Left renal pelvis (tissue), 4 donors: ENCODE data around the gene OR5K2. TPM values are rescaled to one million over a fixed set of nuclear protein-coding genes. Genes with fewer than 3 reads are reported as not detected.
A peak's percentile ranks its signal among the peaks of the same experiment; 100 is the strongest.

Experiments
- DNase-seq, 4 donors: peaks; one replicate each; pipeline ENCODE4 v3.0.0-alpha.2; 2013; ENCODE audit warnings: low read depth in 4 of 4, low spot score in 3 of 4
- polyA plus RNA-seq, 4 donors: library from polyadenylated mRNA; unstranded; fragments of 120-200 nt; gene quantifications; one replicate each; pipeline ENCODE4 v1.2.1, GENCODE V29; 2013; ENCODE audit not compliant: insufficient read length in 4 of 4

Gene OR5K2
- polyA plus RNA-seq, 4 donors: 0.29 to 0.55 (median 0.39) TPM; not detected in 1

GRCh38 chr3:98521897-98522543 is 24.5 kb downstream of the OR5K2 start:
- peak; percentile 29 to 56 (median 32) for DNase-seq

GRCh38 chr3:98522544-98523281 is 25.2 kb downstream of the OR5K2 start, which contains the start of gene CLDND1:
Gene CLDND1 (minus strand): TSS chr3:98522902. CDS start chr3:98521424, 1,478 bp downstream.
- peak; percentile 86 to 93 (median 92) for DNase-seq

DNA sequence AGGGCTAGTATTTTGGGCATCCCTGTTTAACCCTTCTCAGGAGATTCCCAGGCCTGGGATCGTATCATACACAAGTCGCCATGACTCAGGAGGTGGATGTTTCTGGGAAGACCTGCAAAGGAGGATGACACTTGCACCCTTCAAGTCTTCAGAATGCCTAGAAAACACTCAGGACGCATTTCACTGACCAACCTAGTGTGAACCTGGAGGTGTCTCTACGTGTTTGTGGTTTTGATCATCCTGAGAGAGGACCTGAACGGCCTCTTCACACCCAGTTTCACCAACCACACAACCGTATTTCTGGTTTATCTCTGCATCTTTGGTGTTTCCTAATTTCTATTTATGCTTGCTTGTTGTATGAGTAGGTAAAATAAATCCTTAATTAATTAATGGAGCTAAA is 28.0 kb downstream of the OR5K2 start:
- no peak for DNase-seq

- no peak for DNase-seq
Measured at GRCh38 chr3:98528474-98529346, 31.2 kb downstream of the OR5K2 start.

DNA sequence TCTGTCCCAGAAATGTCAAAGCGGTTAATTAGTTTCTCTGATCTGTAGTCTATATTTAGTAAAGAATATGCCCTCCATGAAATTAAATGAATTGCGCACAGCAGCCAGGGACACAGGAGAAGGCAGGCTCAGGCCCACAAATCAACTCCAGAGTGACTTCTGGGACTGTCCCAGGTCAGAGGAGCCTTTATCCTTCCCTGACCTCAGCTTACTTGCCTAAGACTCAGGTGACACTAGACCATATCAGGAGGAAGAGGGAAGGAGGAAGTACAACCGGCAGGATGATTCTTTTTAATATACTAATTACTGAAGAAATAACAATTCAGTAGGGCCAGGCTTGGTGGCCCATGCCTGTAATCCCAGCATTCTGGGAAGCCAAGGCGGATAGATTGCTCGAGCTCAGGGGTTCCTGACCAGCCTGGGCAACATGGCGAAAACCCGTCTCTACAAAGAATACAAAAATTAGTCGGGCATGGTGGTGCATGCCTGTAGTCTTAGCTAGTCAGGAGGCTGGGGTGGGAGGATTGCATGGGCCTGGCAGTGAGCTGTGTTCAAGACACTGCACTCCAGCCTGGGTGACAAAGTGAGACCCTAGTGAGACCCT is 32.5 kb downstream of the OR5K2 start:
- no peak for DNase-seq

DNA sequence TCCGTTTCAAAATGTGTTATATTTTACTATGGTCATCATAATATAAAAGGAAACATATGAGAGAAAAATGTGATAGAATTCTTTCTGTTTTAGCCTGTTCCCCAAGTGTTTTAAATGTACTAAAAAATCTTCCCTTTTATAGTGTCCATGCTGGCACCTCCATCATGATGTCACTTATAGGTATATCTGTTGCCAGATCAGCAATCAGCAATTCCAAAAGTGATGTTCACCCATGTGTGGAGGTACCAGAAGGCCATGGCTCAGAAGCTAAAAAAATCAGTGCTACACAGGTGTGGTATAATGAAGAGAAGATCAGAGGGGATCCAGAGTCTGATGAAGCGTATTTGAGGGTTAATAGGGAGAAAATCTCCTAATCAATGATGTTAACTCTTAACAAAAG is 33.2 kb downstream of the OR5K2 start:
- DNase-seq: no peak

- DNase-seq: no peak
Measured at GRCh38 chr3:98531622-98532274, 34.3 kb downstream of the OR5K2 start, which contains the start of gene GPR15. Gene GPR15 (plus strand): TSS chr3:98531978. CDS start chr3:98532034, 56 bp downstream.

- DNase-seq: no peak
Measured at GRCh38 chr3:98532275-98532637, 34.8 kb downstream of the OR5K2 start.

DNA sequence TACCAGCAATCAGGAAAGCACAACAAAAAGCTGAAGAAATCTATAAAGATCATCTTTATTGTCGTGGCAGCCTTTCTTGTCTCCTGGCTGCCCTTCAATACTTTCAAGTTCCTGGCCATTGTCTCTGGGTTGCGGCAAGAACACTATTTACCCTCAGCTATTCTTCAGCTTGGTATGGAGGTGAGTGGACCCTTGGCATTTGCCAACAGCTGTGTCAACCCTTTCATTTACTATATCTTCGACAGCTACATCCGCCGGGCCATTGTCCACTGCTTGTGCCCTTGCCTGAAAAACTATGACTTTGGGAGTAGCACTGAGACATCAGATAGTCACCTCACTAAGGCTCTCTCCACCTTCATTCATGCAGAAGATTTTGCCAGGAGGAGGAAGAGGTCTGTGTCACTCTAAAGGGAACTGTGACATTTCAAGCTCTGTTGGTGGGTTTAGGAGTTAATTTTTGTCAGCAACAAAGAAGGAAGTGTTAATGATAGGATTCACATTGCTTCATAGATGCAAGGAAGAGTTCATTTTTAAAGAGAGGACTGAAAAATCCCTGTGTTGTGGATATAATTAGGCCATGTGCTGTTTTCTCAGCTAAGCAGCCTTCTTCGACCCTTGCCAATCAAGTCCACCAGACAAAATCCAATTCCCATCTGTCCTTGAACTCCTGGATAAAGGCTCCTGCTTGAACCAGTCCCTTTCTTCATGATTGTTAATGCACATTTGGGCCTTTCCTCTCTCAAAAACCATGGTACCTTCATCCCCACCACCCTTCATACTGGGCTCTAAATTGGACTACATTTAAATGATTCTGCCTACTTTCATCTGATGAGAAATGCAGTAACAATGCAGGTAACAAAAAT is 35.5 kb downstream of the OR5K2 start:
- no peak for DNase-seq

GRCh38 chr3:98534168-98534567 is 36.7 kb downstream of the OR5K2 start:
- DNase-seq: no peak

DNA sequence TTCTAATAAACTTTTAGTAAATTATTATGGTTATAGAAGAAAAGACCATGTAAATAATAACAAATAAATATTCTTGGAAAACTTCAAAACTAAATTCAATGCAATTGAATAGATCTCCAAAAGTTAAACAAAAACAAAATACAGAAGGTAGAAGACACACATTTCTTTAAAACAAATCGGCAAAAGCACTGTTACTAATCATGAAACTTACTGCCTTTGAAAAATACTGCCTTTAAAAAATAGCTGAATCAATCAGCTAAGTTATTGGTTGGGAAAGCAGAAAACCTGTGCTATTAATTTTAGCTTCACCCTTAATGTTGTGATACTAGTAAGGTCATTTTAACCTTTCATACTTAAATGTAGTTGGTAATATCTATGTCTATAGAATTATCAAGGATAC is 37.3 kb downstream of the OR5K2 start:
- no peak for DNase-seq

DNA sequence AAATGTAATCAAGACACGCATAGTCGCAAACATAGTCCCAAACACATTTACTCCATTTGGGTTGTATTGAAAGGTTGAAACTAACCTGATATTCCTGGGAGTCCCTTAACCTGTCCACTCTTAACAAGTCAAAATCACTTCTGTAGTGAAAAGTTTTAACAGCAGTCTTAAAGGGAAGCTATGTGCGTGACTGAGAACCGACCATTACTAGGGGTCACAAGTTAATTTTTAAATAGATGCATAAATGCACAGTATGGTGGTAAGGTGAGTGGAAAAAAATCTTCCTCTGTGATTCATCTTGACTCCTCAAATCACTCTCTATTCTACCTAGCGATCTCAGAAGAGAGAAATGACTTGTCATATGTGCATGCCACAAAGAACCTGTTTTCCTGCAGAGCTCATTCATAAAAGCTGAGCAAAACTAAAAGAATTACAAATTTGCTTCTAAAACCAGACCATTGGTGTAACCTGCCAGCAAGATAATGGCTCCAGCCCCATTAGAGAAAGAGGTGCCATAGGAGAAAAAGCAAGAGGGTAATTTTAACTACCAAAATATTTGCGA is 39.1 kb downstream of the OR5K2 start:
- no peak for DNase-seq

DNA sequence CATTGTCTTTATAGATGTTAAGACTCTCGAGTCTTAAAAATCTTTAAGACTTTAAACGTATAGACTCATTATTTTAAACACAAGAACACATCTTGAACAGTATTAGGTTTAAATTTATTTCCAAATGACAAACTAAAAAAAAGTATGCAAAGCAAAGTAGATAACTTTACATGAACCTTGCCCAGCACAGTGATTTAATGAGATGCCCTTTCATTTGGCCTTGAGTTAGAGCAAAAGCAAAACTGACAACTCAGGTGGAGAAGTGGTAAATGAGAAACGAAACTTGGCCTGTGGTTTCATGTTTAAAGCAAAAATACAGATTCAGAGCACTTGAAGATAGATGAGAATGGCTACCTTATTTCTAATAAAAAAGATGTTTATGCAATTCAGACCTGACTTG is 42.9 kb downstream of the OR5K2 start:
- DNase-seq: no peak

GRCh38 chr3:98541695-98542094 is 44.2 kb downstream of the OR5K2 start:
- no peak for DNase-seq

GRCh38 chr3:98542623-98543022 is 45.1 kb downstream of the OR5K2 start:
- DNase-seq: no peak

- no peak for DNase-seq
Measured at GRCh38 chr3:98545940-98546339, 48.5 kb downstream of the OR5K2 start.
